NCI-H1048 (cell line): ENCODE measurements around the gene PPP3R2.
"Not testable (repeated sequence)": the region's sequence is repeated elsewhere in the genome, so short reads cannot be mapped to it uniquely, and the experiment has no call there.

Source experiments
- DNase-seq: peaks from one replicate; lab custom pipeline; 2025; lab: John Stamatoyannopoulos, UW

PPP3R2 gene

GRCh38 chr9:101594796-101595195, at the start of gene PPP3R2:
TSS of gene PPP3R2 (minus strand) at chr9:101594969. CDS start at chr9:101594921, 48 bp downstream.
- DNase-seq = no peak

GRCh38 chr9:101639785-101640665, 45.3 kb upstream of the PPP3R2 start:
- DNase-seq = no peak

GRCh38 chr9:101639311-101639710, 44.5 kb upstream of the PPP3R2 start:
- DNase-seq = no peak

GRCh38 chr9:101636247-101636646, 41.5 kb upstream of the PPP3R2 start:
- no peak for DNase-seq

- DNase-seq = no peak
Observed at GRCh38 chr9:101635473-101635872, 40.7 kb upstream of the PPP3R2 start.

GRCh38 chr9:101634741-101635409, 40.1 kb upstream of the PPP3R2 start:
- no peak for DNase-seq

GRCh38 chr9:101632611-101633010, 37.8 kb upstream of the PPP3R2 start:
- no peak for DNase-seq

GRCh38 chr9:101631892-101632291, 37.1 kb upstream of the PPP3R2 start:
- no peak for DNase-seq

GRCh38 chr9:101629636-101630035, 34.9 kb upstream of the PPP3R2 start:
- no peak for DNase-seq

- no peak for DNase-seq
Observed at GRCh38 chr9:101628173-101628572, 33.4 kb upstream of the PPP3R2 start.

GRCh38 chr9:101626295-101626694, 31.5 kb upstream of the PPP3R2 start:
- no peak for DNase-seq

- DNase-seq = no peak
Observed at GRCh38 chr9:101625876-101626275, 31.1 kb upstream of the PPP3R2 start.

GRCh38 chr9:101620452-101620851, 25.7 kb upstream of the PPP3R2 start:
- DNase-seq = no peak

GRCh38 chr9:101618698-101619097, 23.9 kb upstream of the PPP3R2 start:
- DNase-seq = no peak

GRCh38 chr9:101605547-101605946, 10.8 kb upstream of the PPP3R2 start:
- DNase-seq = no peak

- DNase-seq = no peak
Observed at GRCh38 chr9:101604296-101604695, 9.5 kb upstream of the PPP3R2 start.

- peak; percentile 8 for DNase-seq
Observed at GRCh38 chr9:101601904-101602765, 7.4 kb upstream of the PPP3R2 start.

GRCh38 chr9:101593345-101593744, 1.4 kb downstream of the PPP3R2 start:
- DNase-seq = no peak

GRCh38 chr9:101592788-101593187, 2.0 kb downstream of the PPP3R2 start:
- no peak for DNase-seq

- peak; percentile 32 for DNase-seq
Observed at GRCh38 chr9:101591787-101592446, 2.9 kb downstream of the PPP3R2 start.

- no peak for DNase-seq
Observed at GRCh38 chr9:101590901-101591300, 3.9 kb downstream of the PPP3R2 start.

GRCh38 chr9:101590074-101590473, 4.7 kb downstream of the PPP3R2 start:
- DNase-seq = not testable (repeated sequence)
